ENCODE measurements around the gene LILRB2.
"Not testable (repeated sequence)": the region's sequence is repeated elsewhere in the genome, so short reads cannot be mapped to it uniquely, and the experiment has no call there.

LILRB2 gene

GRCh38 chr19:54305141-54305540 lies 24.2 kb upstream of the LILRB2 start:
- no peak for DNase-seq (ENCODE audit: low read depth)

- no peak for DNase-seq (ENCODE audit: low read depth)
Measured at GRCh38 chr19:54302257-54302656, 21.3 kb upstream of the LILRB2 start.

GRCh38 chr19:54299515-54299914 lies 18.6 kb upstream of the LILRB2 start:
- DNase-seq (ENCODE audit: low read depth): no peak

- DNase-seq (ENCODE audit: low read depth): no peak
Measured at GRCh38 chr19:54299126-54299498, 18.2 kb upstream of the LILRB2 start.

GRCh38 chr19:54298357-54299125 lies 17.6 kb upstream of the LILRB2 start:
- no peak for DNase-seq (ENCODE audit: low read depth)

GRCh38 chr19:54297759-54298305 lies 16.9 kb upstream of the LILRB2 start:
- no peak for DNase-seq (ENCODE audit: low read depth)

- DNase-seq (ENCODE audit: low read depth): no peak
Measured at GRCh38 chr19:54294539-54294938, 13.6 kb upstream of the LILRB2 start.

- DNase-seq (ENCODE audit: low read depth): not testable (repeated sequence)
Measured at GRCh38 chr19:54289160-54289559, 8.2 kb upstream of the LILRB2 start.

- DNase-seq (ENCODE audit: low read depth): no peak
Measured at GRCh38 chr19:54287456-54287855, 6.5 kb upstream of the LILRB2 start.

- DNase-seq (ENCODE audit: low read depth): not testable (repeated sequence)
Measured at GRCh38 chr19:54286283-54286682, 5.4 kb upstream of the LILRB2 start.

- DNase-seq (ENCODE audit: low read depth): not testable (repeated sequence)
Measured at GRCh38 chr19:54285427-54286056, 4.6 kb upstream of the LILRB2 start.

GRCh38 chr19:54282686-54283470 lies 2.0 kb upstream of the LILRB2 start:
- DNase-seq (ENCODE audit: low read depth): no peak

- DNase-seq (ENCODE audit: low read depth): not testable (repeated sequence)
Measured at GRCh38 chr19:54281729-54282075, 792 bp upstream of the LILRB2 start.

- not testable (repeated sequence) for DNase-seq (ENCODE audit: low read depth)
Measured at GRCh38 chr19:54280441-54280840, 469 bp downstream of the LILRB2 start.

- not testable (repeated sequence) for DNase-seq (ENCODE audit: low read depth)
Measured at GRCh38 chr19:54280025-54280424, 885 bp downstream of the LILRB2 start.

GRCh38 chr19:54279406-54279962 lies 1.4 kb downstream of the LILRB2 start:
- DNase-seq (ENCODE audit: low read depth): no peak

GRCh38 chr19:54278571-54279195 lies 2.2 kb downstream of the LILRB2 start:
- not testable (repeated sequence) for DNase-seq (ENCODE audit: low read depth)

GRCh38 chr19:54278056-54278455 lies 2.9 kb downstream of the LILRB2 start:
- DNase-seq (ENCODE audit: low read depth): not testable (repeated sequence)

GRCh38 chr19:54277111-54277615 lies 3.7 kb downstream of the LILRB2 start:
- not testable (repeated sequence) for DNase-seq (ENCODE audit: low read depth)

- DNase-seq (ENCODE audit: low read depth): no peak
Measured at GRCh38 chr19:54275951-54276350, 5.0 kb downstream of the LILRB2 start.

- DNase-seq (ENCODE audit: low read depth): not testable (repeated sequence)
Measured at GRCh38 chr19:54274516-54274915, 6.4 kb downstream of the LILRB2 start.

GRCh38 chr19:54273821-54274220 lies 7.1 kb downstream of the LILRB2 start:
- no peak for DNase-seq (ENCODE audit: low read depth)
